GM12801 (cell line): ENCODE measurements around the gene FRMD5.

Experiments
- TF ChIP-seq, protein P1 (sequence below): IDR thresholded peaks from one replicate; pipeline ENCODE4 v1.5.1; 2011; ENCODE audit warnings: control low read depth; ENCODE audit not compliant: insufficient read length; ENCODE audit errors: extremely low read depth

Gene FRMD5

DNA sequence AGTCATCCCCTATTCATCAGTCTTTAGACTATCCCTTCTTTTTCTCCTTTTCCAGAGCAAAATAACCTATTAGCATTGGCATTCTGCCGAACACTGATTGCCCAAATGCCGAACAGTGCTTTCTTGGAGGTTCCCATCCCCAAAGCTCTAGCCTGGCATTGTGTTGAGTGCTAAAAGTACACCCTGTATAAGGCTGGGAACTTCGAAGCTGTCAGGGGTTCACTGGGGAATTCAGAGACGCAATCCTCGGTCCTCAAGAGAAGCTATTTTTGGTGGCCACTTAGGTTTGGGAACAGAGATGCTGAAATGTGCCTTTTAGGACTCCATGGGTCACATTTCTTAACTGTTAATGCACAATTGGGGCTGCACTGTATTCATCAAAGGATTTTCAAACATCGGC lies 8.4 kb downstream of the FRMD5 start:
- TF ChIP-seq, protein P1, sequence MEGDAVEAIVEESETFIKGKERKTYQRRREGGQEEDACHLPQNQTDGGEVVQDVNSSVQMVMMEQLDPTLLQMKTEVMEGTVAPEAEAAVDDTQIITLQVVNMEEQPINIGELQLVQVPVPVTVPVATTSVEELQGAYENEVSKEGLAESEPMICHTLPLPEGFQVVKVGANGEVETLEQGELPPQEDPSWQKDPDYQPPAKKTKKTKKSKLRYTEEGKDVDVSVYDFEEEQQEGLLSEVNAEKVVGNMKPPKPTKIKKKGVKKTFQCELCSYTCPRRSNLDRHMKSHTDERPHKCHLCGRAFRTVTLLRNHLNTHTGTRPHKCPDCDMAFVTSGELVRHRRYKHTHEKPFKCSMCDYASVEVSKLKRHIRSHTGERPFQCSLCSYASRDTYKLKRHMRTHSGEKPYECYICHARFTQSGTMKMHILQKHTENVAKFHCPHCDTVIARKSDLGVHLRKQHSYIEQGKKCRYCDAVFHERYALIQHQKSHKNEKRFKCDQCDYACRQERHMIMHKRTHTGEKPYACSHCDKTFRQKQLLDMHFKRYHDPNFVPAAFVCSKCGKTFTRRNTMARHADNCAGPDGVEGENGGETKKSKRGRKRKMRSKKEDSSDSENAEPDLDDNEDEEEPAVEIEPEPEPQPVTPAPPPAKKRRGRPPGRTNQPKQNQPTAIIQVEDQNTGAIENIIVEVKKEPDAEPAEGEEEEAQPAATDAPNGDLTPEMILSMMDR: no peak

DNA sequence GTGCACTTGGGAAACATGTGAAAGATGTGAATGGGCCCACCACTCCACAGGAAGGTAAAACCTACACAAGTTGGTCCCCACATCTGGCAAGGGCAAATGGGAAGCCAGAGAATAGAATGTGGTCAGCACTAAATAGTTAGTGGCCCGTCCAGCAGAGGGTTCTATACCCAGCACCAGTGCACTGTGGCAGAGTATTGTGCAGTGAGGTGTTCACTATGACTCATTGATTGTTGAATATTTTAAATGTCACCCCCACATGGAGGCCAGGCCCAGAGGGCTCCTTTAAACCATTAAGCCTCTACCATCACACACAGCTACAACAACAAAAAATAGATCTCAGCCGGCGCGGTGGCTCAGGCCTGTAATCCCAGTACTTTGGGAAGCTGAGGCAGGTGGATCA lies 11.7 kb downstream of the FRMD5 start:
- TF ChIP-seq, protein P1: no peak

DNA sequence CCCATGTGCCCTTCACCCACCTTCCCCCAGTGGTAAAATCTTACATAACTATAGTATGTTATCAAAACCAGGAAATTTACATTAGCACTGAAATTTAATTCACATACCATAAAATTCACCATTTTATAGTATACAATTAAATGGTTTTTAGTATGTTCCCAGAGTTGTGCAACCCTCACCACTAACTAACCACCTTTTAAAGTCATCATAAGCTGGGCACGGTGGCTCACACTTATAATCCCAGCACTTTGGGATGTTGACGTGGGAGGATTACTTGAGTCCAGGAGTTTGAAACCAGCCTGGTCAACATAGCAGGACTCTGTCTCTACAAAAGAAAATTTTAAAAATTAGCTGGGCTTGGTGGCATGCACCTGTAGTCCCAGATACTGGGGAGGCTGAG lies 13.7 kb downstream of the FRMD5 start:
- TF ChIP-seq, protein P1: no peak

DNA sequence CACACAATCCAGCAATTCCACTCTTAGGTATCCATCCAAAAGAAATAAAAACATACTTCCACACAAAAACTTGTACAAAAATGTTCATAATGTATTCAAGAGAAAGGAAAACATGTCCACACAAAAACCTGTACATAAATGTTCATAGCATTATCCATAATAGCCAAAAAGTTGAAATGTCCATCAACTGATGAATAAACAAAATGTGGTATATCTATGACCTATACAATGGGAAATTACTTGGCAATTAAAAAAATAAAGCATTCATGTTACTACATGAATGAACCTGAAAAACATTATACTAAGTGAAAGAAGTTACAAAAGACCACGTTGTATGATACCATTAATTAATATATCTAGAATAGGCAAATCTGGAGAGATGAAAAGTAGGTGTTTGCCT lies 17.9 kb downstream of the FRMD5 start:
- TF ChIP-seq, protein P1: no peak

DNA sequence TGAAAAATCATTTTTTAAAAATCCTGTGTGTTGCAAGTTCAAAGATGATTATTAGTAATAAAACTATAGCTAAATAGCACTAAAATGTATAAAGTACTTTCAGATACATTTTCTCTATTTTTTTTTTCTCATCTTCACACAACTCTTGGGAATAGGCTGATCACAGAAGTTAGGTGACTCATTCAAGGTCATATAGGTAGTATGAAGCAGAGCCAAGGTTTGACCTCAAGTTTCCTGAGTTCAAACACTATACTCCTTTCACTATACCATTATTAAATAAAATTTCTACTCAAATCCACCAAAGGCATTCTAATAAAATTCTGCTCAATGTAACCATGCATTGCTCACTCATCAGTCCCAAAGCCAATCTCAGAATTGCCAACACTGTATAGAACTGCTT lies 21.3 kb downstream of the FRMD5 start:
- TF ChIP-seq, protein P1: no peak

DNA sequence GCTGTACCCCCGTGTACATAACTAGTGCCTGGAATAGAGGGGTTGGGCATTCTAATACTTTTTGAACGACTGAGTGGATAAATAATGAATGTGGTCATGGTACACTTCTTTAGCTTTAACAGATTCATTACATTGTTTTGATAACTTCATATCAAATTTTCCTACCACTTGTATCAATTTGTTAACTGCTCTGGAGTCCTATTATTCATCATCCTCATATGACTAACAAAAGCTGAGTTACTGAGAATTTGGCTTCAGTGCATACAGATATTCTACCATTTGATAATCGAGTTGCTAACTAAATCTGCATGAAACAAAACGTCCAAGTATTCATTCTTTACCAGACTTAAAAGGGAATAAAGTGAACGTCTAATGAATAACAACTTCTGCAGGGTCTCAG lies 31.7 kb downstream of the FRMD5 start:
- TF ChIP-seq, protein P1: no peak

DNA sequence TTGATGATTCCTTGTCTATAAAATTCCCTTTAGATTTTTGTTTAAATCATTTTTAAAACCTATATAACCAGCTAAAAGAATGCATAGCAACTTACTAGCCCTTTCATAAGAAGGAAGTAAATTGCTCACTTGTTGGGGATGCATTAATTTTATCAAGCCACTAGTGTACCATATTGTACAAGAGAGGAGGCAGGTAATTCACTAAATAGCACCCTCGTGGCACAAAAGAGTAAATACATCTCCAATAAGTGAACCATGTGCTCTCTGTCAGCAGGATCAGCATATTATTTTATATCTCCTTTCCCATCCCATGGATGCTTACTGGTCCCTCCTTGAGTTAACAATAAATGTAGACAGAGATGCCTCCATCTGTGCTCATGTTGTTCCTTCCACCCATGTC lies 34.3 kb downstream of the FRMD5 start:
- TF ChIP-seq, protein P1: no peak

DNA sequence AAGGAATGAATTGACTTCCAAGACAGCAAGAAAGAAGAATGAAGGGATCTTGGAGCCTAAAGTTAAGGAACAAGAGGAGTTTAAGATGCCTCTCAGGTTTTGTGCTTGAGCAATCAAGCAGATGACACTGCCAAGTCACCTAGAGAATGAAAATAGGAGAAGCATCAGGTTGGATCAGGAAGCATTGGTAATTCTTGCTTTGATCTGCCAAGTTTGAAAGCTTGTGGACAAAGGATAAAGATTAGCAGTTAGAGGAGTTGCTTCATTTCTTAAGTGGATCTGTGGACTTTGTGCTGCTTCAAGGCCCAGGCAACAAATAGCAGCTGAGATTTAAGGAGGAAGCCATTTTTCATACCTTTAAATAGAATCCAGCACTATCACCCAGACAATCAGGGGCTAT lies 35.6 kb downstream of the FRMD5 start:
- TF ChIP-seq, protein P1: no peak
